HL-60/S4 (cell line): ENCODE measurements around the gene TBCE.
"Not testable (repeated sequence)": the region's sequence is repeated elsewhere in the genome, so short reads cannot be mapped to it uniquely, and the experiment has no call there.

ENCODE experiments used
- in situ Hi-C: fragments of 300-500 bp; cut with MboI; formaldehyde crosslinking; loops from 2 replicates; pipeline ENCODE4 v1.14.3; 2022; ENCODE audit warnings: low sequenced_read_pairs

Gene TBCE

GRCh38 chr1:235448616-235449015 is 81.4 kb downstream of the TBCE start:
- in situ Hi-C loops: no loop called here

DNA sequence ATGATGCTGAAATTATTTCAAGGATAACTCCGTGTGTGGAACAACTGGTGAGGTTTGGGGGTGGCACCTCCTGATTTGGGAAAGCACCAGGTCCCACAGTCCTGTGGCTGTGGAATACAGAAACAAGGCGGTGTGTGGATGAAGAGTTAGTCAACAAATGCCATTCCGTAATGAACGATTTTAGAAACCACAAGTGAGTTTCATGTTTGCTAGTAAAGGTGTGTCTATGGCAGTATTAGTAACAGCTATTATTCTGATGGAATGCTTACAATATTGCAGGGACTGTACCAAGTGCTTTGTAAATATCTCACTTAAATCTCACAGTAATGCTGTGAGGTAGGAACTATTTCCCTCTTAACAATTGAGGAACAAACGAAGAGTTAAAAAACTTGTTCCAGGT is 83.2 kb downstream of the TBCE start:
- in situ Hi-C loops: no loop called here

DNA sequence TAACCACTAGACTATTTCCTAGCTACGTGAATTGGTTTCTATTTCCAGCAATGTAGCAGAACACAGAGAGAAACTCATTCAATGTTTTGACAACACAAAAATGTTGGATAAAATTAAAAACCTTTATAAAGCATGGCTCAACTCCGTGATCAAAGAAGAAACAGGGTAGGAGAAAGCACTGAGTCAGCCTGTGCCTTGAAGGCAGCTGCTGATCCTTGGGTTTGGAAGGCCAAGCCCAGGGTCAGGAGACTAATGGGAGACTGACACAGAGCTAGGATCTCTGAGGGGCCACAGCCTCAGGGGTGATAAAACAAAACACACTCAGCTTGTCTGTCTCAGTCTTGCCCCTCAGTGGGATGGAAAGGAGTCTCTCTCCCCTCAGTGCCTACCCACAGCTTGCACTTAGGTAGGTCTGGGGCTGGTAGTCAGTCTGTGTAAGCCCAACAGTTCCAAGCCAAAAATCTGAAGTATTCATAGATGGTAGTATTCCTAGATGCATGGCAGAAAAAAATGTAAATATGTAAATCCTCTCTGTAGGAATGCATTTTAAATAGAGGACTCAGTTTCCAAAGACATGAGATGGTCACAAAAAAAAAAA is 83.8 kb downstream of the TBCE start:
- in situ Hi-C loops: no loop called here

DNA sequence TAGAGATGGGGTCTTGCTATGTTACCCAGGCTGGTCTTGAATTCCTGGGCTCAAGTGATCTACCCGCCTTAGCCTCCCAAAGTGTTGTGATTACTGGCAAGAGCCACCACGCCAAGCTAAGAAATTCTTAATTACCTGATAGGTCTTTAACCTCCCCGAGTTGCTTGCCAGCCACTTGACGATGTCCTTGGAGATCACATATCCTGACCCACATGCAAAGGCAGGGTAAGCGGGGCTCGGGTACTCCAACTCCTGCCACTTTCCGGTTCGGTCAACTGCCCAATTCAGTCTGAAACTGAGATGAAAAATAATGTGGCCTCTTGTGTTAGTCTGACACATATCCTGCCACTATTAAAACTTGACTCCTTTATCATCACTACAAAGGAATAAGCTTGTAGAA is 86.8 kb downstream of the TBCE start:
- in situ Hi-C loops: no loop called here

GRCh38 chr1:235455097-235455496 is 87.9 kb downstream of the TBCE start:
- in situ Hi-C loops: no loop called here

DNA sequence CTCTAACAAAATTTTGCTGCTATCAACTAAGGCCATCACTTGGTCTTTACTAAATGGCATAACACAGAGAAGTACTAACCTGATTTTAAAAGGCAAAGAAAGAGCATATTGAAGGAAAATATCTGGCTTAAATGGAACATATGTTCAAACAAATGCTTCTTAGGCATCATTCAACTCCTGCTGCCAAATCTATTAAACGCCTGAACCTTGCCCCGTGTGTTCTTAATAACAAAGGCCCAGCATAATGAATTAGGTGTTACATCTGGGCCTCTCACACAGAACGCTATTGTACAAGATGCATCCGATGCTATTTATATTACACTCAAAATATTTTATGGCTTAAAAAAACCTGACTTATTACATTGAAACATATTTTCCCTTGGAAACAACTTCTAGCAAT is 88.6 kb downstream of the TBCE start:
- in situ Hi-C loops: no loop called here

- in situ Hi-C loops: not testable (repeated sequence)
Observed at GRCh38 chr1:235457856-235458255, 90.6 kb downstream of the TBCE start.

DNA sequence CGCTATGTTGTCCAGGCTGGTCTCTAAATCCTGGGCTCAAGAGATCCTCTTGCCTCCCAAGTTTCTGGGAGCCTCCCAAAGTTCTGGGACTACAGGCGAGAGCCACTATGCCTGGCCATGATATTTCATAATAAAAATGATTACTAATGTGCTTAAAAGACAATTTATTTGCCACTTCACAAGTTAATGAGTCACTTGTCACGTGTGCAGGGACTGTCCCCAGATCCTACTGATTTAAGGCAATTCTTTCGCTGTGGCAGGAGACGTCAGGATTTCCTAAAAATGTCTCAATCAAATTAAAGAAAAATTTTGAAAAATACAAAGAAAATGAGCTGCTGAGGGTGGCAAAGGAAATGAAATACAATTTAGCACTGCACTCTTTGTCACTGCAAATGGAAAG is 93.5 kb downstream of the TBCE start:
- in situ Hi-C loops: no loop called here

DNA sequence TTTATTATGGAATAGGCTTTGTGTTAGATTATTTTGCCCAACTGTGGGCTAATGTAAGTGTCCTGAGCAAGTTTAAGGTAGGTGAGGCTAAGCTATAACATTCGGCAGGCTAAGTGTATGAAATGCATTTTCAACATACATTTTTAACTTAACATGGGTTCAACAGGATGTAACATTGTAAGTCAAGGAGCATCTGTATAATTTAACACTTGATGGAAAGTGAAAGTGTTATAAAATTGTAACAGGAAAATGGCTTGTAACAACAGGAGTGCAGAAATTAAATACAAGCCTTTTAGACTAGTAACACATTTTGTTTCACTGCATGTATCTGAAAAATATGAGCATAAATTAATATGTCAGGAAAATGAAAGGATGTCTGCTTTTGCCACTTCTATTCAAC is 94.7 kb downstream of the TBCE start:
- in situ Hi-C loops: no loop called here

- in situ Hi-C loops: not testable (repeated sequence)
Observed at GRCh38 chr1:235462832-235463231, 95.6 kb downstream of the TBCE start.

DNA sequence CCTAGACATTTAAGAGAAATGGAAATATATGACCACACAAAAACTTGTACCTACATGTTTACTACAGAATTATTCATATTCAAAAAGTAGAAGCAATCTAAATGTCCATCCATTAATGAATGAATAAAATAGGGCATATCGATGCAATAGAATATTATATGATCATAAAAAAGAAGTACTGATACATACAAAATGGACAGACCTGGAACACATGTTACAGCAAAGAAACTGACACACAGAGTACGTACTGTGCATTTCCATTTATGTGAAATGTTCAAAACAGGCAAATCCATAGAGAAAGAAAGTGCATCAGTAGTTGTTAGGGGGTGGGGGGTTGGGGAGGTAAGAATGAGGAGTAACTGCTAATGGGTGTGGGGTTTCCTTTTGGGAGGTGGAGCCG is 97.8 kb downstream of the TBCE start:
- in situ Hi-C loops: no loop called here

DNA sequence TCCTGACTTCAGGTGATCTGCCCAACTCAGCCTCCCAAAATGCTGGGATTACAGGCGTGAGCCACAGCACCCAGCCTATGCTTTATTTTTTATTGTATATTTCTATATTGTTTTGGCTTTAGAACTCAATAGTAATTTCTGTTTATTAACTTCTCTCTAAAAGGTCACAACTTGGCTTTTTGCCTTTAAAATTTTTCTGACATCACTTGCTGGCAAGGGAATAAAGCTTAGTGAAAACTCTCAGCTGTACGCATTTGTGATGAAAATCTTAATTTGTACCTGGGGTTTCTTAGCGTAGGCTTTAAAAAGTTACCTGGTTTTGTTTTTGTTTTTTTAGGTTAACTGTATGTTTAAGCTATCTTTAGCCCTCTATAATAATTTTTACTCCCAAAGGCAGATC is 100.8 kb downstream of the TBCE start:
- in situ Hi-C loops: no loop called here

DNA sequence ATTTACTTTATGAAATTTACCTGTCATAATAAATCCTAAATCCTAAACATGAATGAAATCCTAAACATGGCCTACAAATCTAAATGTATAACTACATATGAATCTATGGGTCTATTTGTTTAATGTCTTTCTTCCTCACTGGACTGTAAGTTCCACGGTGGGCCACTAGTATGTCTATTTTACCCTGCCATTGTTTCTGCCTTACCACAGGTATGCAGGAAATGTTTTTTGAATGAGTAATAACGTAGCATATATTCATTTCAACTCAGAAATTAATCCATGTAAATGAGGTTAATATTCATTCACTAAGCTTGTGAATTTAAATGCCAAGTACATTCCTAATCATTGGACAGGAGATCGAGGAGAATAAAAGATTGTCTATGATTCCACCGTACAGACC is 101.7 kb downstream of the TBCE start:
- in situ Hi-C loops: no loop called here

DNA sequence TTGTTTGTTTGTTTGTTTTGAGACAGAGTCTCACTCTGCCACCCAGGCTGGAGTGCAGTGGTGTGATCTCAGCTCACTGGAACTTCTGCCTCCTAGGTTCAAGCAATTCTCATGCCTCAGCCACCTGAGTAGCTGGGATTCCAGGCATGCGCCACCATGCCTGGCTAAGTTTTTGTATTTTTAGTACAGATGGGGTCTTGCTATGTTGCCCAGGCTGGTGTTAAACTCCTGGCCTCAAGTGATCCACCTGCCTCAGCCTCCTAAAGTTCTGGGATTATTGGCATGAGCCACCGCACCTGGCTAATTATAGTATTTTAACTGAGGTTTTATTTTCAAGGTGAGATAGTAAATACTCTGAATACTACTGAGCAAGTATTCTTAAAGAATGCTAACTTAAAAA is 102.7 kb downstream of the TBCE start:
- in situ Hi-C loops: not testable (repeated sequence)

DNA sequence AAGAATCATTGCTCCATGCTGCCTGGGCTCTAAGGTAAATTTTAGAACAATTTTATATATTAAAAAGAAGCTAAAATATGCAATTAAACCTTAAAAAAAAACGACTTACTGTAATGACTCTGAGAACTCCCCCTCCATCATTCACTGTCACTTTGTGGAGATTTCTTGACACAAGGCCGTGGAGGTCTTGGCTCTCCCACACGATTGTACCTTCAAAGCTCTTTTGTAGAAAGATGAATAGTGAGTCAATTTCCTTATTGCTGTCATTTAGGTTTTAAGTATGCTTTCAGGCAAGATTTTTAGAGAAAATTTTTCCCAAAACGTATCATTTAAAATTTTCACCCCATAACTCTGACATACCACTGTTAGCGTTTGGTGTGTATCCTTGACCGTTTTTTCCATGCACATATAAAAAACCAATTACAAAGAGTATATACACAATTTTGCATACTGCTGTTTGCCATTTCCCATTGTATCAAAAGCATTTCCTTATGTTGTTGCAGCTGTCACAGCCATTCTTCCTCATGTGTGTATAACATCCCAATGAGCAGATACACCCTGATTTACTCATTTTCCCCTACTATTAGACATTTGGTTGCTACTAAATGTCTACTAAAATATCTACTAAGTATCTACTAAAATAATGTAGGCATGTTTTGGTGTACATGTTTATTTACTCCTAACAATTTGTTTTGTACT is 103.7 kb downstream of the TBCE start:
- in situ Hi-C loops: no loop called here

DNA sequence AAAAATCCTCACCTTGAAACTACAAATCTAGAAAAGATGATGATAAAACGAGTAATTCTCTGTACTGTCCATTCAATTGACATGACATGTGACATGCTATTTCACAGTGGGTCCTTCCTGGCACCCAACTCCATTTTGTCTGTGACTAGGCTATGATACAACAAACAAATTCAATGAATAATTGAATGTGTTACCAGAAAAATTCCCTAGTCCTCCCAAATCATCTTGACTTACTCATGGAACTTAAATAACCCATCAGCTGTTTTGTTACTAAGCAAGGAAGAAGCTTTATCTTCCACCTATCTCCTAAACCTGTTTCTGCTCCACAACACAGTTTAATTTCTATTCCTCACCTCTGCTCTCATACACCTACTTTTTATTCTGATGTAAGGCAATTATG is 106.6 kb downstream of the TBCE start:
- in situ Hi-C loops: no loop called here

GRCh38 chr1:235483090-235483489 is 115.9 kb downstream of the TBCE start:
- in situ Hi-C loops: no loop called here

DNA sequence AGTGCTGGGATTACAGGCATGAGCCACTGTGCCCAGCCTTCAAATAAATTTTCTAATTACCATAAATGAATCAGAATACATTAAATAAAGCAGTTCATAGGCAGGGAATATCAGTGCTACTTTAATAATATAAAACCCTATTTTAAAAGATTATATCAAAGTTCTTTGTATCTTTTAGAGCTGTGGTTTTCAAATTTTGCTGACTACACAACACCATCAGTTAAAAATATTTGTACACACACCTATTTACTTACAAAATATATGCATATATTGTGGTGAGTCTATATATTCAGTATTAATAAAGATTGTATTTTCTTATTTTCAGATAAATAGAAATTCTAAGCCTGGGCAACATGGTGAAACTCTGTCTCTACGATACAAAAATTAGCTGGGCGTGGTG is 118.3 kb downstream of the TBCE start:
- in situ Hi-C loops: no loop called here

GRCh38 chr1:235486321-235486720 is 119.1 kb downstream of the TBCE start:
- in situ Hi-C loops: no loop called here

- in situ Hi-C loops: no loop called here
Observed at GRCh38 chr1:235491644-235492043, 124.4 kb downstream of the TBCE start.

- in situ Hi-C loops: no loop called here
Observed at GRCh38 chr1:235494531-235494930, 127.3 kb downstream of the TBCE start.

DNA sequence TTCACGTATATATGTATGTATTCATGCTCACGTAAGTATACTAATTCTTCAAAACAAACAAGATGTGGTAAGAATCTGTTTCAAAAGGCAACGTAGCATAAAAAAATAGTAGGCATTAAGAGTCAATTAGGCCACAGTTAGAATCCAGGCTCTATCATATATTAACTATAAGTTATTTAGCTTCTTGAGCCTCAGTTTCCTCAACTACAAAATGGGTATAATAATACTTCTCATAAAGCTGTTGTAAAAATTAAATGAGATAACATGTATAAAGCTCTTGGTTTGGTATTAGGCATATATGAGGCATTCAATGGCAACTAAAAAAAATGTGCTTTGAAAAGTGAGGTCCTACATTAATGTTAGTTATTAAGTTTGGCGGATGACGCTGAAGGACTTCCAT is 127.8 kb downstream of the TBCE start:
- in situ Hi-C loops: no loop called here

GRCh38 chr1:235495551-235495950 is 128.3 kb downstream of the TBCE start:
- in situ Hi-C loops: no loop called here
